Measurements from ENCODE around the gene STRN3.
"Not testable (repeated sequence)": the region's sequence is repeated elsewhere in the genome, so short reads cannot be mapped to it uniquely, and the experiment has no call there.

Gene STRN3

DNA sequence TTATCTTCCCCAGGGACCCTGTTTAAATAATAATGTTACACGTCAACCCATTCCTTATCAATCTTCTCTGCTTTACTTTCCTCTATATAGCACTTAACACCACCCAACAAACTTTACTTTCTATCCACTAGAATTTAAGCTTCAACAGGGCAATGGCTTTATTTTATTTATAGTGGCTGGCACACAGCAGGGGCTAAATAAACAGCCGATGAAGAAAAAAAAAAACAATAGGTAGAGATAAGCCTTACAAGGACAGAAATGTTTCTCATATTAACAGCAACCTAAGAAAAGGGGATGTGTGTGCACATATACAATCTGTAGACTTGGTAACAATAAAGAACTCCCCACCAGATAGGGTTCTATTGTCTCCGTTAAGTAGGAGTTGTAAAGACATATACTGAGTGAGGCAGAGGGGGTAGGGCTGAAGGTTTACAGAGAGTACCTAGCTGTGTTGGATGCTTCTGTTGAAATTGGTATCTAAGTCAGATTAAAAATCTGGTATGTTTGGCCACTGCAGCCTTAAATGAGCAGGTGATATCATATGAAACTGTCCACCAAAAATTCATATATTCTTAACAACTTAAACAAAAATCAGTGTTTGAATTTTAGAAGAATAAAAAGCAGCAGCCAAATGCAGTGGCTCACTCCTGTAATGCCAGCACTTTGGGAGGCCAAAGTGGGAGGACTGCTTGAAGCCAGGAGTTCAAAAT, 25.4 kb downstream of the STRN3 start:
- no peak for DNase-seq (ENCODE audit: low spot score)

DNA sequence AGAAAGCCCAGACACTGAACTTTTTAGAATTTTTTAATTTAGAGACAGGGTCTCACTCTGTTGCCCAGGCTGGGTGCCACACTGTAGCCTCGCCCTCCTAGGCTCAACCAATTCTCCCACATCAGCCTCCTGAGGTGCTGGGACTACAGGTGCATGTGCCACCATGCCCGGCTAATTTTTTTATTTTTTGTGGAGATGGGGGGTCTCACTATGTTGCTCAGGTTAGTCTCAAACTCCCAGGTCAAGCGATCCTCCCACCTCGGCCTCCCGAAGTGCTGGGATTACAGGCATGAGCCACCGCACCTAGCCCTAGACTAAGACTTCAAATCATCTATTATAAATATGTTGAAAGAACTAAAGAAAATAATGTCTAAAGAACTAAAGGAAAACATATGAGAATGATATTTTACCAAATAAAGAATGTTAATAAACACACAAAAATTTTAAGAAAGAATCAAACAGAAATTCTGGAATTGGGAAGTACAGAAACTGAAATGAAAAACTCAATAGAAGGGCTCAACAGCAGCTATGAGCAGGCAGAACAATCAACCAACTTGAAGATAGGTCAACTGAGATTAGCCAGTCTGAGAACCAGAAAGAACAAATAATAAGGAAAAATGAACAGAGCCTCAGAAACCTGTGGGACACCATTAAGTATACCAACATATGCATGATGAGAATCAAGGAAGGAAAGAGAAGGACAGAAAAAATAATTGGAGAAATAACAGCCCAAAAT, 27.0 kb downstream of the STRN3 start:
- DNase-seq (ENCODE audit: low spot score): no peak

DNA sequence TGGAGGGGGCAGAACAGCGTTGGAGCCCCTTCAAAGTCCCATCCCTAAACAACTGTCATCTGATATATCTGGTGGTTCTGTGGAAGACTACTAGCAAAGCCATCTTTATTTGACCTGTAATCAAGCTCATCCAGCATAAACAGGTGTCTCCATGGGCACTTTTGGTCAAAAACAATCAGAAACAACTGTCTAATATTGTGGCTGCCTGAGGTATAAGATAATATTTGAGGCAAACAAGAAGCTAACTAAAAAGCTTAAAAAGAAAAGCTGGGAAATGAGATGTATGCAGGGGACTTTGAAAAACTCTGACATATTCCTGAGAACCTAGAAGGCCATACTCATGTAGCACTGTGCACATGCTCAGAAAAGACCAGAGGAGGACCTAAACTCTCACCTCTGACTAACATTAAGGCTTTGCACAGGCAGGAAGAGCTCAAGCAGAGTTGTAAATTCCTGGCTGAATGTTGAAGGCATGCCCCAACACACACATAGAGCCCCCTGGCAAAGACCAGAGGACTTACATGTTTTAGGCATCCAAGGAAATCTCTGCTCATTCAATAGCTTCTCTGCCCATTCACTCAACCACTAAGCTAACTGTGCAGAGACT, 28.0 kb downstream of the STRN3 start:
- DNase-seq (ENCODE audit: low spot score): no peak

DNA sequence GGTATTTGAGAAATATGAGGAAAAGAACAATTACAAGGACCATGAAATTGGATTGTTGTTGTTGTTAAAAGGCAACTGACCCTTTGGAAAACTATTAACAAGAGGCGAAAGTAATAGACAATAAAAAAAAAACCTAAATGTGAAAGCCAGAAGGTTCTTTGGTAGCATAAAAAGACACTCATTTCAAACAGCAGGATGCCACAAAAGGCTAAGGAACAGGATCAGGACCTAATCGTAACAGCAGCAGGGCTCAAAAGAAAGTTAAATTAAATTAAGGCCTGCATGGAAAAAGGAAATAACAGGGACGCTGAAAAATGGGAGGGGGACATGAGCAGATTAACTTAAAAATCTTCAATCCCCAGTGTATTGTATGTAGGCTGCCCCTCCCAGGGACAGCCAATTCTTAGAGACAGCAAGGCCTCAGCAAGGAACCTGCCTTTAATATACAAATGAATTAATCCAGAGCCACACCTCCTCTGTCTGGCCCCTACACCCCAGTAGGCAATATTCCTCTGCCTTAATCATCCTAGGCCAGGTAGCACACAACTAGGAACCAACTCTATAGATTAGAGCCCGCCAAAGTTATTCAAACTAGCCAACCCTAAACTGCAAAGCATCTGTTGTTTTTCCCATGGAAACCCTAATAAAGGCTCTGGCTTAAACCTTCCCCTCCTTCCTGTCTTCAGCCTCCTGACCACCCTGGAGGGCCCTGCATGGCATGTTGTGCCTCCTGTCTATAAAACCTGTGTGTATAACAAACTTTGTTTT, 29.1 kb downstream of the STRN3 start:
- no peak for DNase-seq (ENCODE audit: low spot score)

DNA sequence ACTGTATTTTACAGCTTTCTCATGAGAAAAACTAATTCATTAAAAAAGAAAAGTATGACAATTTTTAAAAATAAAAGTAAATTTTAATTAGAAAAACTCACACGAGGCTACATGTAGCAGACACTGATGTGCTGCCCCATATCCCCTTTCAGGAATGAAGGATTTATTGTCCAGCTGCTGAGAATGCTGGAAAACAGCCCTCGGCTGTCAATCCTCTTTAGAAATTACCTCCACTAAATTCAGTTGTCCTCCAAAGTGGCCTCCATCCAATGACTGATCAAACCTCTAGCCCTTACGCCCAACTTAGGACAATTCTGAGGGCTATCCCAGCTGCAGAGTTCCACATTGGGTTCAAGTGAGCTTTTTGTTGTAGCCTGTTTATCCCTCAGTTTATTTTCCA, 30.5 kb downstream of the STRN3 start:
- no peak for DNase-seq (ENCODE audit: low spot score)

GRCh38 chr14:30994681-30995620, 31.2 kb downstream of the STRN3 start:
- DNase-seq (ENCODE audit: low spot score): no peak

DNA sequence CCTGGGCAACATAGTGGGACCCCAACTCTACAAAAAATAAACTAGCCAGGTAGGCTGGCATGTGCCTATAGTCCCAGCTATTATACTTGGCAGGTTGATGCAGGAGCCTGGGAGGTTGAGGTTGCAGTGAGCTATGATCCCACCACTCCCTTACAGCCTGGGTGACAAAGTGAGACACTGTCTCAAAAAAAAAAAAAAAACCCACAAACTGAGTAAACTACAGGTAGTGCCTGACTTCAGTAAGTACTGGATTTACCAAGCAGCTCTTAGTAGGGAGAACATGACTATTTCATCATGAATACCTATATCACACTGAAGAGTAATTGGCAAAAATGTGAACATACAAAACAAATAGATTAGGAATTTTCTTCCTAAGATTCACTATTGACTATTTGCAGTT, 33.1 kb downstream of the STRN3 start:
- no peak for DNase-seq (ENCODE audit: low spot score)

- DNase-seq (ENCODE audit: low spot score): no peak
Observed at GRCh38 chr14:30991408-30991807, 34.8 kb downstream of the STRN3 start.

DNA sequence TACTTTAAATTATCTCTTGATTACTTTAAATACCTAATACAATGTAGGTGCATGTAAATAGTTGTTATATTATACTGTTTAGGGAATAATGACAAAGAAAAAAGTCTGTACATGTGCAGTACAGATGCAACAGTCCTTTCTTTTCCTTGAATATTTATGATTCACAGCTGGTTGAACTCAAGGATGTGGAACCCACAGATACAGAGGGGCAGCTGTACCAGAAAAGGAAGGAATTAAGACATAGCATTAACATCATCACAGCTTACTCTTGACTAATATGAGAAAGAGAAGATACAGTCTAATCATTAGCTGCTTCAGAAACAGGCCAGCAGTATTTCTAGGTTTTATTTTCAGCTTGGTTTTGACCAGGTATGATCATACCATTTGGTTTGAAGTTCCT, 35.4 kb downstream of the STRN3 start:
- no peak for DNase-seq (ENCODE audit: low spot score)

- no peak for DNase-seq (ENCODE audit: low spot score)
Observed at GRCh38 chr14:30988509-30988908, 37.7 kb downstream of the STRN3 start.

- no peak for DNase-seq (ENCODE audit: low spot score)
Observed at GRCh38 chr14:30985796-30986195, 40.4 kb downstream of the STRN3 start.

GRCh38 chr14:30983858-30984257, 42.3 kb downstream of the STRN3 start:
- no peak for DNase-seq (ENCODE audit: low spot score)

DNA sequence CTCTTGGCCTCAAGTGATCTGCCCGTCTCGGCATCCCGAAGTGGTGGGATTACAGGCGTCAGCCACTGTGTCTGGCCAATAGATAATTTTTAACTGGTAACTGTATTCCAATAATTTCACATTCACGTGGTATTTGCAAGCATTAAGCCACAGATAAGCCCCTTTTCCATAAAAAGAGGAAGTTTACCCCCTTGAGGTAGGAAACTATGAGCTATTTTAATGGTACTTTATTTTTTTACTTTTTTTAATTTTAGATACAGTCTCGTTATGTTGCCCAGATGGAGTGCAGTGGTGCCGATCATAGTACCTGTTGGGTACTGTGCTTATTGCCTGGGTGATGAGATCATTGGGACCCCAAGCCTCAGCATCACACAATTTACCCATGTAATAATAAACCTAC, 43.6 kb downstream of the STRN3 start:
- DNase-seq (ENCODE audit: low spot score): no peak

DNA sequence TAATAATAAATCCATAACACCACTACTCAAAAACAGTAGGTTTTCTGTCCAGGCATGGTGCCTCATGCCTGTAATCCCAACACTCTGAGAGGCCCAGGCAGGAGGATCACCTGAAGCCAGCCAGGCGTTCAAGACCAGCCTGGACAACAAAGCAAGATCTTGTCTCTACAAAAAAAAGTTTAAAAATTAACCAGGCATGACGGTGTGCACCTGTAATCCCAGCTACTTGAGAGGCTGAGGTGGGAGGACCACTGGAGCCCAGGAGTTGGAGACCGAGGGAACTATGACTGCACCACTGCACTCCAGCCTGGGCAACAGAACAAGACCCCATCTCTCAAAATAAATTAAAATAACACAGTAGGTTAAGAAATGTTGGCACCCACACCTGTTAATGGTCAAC, 45.2 kb downstream of the STRN3 start:
- DNase-seq (ENCODE audit: low spot score): no peak

- DNase-seq (ENCODE audit: low spot score): peak; percentile 41
Observed at GRCh38 chr14:30980106-30980704, 46.0 kb downstream of the STRN3 start.

GRCh38 chr14:30977752-30978151, 48.4 kb downstream of the STRN3 start:
- no peak for DNase-seq (ENCODE audit: low spot score)

GRCh38 chr14:30974628-30975027, 51.6 kb downstream of the STRN3 start:
- no peak for DNase-seq (ENCODE audit: low spot score)

DNA sequence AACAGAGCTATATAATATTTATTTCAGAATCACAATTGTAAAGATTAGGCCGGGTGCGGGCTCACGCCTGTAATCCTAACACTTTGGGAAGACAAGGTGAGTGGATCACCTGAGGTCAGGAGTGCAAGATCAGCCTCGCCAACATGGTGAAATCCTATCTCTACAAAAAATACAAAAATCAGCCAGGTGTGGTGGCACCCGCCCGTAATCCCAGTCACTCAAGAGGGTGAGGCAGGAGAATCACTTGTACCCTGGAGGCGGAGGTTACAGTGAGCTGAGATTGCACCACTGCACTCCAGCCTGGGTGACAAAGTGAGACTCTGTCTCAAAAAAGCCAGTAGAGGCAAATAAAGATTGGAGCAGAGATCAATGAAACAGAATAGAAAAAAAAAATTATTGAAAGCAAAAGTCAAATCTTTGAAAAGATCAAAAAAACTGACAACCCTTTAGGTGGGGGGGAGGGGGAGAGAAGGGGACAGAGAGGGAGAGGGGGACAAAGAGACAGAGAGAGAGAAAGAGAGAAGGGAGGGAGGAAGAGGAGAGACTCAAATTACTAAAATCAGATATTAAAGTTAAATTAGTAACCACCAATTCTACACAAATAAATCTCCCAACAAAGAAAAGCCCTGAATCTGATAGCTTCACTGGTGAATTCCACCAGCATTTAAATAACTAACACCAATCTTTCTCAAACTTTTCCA, 53.1 kb downstream of the STRN3 start:
- no peak for DNase-seq (ENCODE audit: low spot score)

- not testable (repeated sequence) for DNase-seq (ENCODE audit: low spot score)
Observed at GRCh38 chr14:30972036-30972732, 54.0 kb downstream of the STRN3 start.

GRCh38 chr14:30971586-30971985, 54.6 kb downstream of the STRN3 start:
- DNase-seq (ENCODE audit: low spot score): no peak

Measured in LoVo (cell line).